HepG2 (cell line): ENCODE results near the gene CCND2. TPM values are rescaled to one million over a fixed set of nuclear protein-coding genes. Genes with fewer than 3 reads are reported as not detected.
A peak's percentile ranks its signal among the peaks of the same experiment; 100 is the strongest.

Source experiments
- ASH2L ChIP-seq: fragments of 300-600, 200-600 bp; sonication (generic); IDR thresholded peaks from 2 replicates; pipeline ENCODE4 v1.7.0; 2017; ENCODE audit warnings: low read depth, mild to moderate bottlenecking, moderate library complexity, mixed read lengths, low read length; ENCODE audit not compliant: insufficient read length
- BCL6 ChIP-seq: IDR thresholded peaks from 2 replicates; pipeline ENCODE4 v1.6.1; 2016; ENCODE audit warnings: missing genetic modification reagents, missing compliant biosample characterization
- CCAR2 ChIP-seq: fragments of 200-400 bp; formaldehyde crosslinking; optimal IDR thresholded peaks from 2 replicates; pipeline ENCODE3; 2018; ENCODE audit warnings: low read depth, mild to moderate bottlenecking, low read length, moderate library complexity
- CHCHD3 ChIP-seq: sonication (generic); formaldehyde crosslinking; IDR thresholded peaks from 2 replicates; pipeline ENCODE4 v1.8.0; 2022; ENCODE audit warnings: mild to moderate bottlenecking, missing genetic modification reagents, moderate library complexity
- CREB1 ChIP-seq, 2 experiments: fragments of 450-650 bp in 1 of 2; IDR thresholded peaks; 2 replicates each; pipeline ENCODE4 v1.6.1; 2016 to 2017; ENCODE audit warnings: control low read depth in 1 of 2, mild to moderate bottlenecking in 1 of 2, missing compliant biosample characterization in 1 of 2, missing genetic modification characterization in 1 of 2
- FOSL1 ChIP-seq: sonication (generic); formaldehyde crosslinking; IDR thresholded peaks from 2 replicates; pipeline ENCODE4 v1.9.0; 2021; ENCODE audit warnings: missing genetic modification reagents, borderline replicate concordance
- MXD1 ChIP-seq: sonication (generic); formaldehyde crosslinking; IDR thresholded peaks from 2 replicates; pipeline ENCODE4 v1.4.0; 2020; ENCODE audit warnings: mild to moderate bottlenecking, missing genetic modification reagents
- PHF8 ChIP-seq: sonication (generic); formaldehyde crosslinking; IDR thresholded peaks from 2 replicates; pipeline ENCODE4 v1.5.0; 2020; ENCODE audit warnings: missing genetic modification reagents
- PITX1 ChIP-seq: sonication (generic); formaldehyde crosslinking; IDR thresholded peaks from 2 replicates; pipeline ENCODE4 v1.5.1; 2020; ENCODE audit warnings: mild to moderate bottlenecking, missing genetic modification reagents
- THRA ChIP-seq: sonication (generic); formaldehyde crosslinking; IDR thresholded peaks from 2 replicates; pipeline ENCODE4 v1.4.0; 2020; ENCODE audit warnings: missing genetic modification reagents, borderline replicate concordance
- ZBTB38 ChIP-seq: sonication (generic); formaldehyde crosslinking; IDR thresholded peaks from 2 replicates; pipeline ENCODE4 v1.5.1; 2020; ENCODE audit warnings: mild to moderate bottlenecking, missing genetic modification reagents
- ZFP91 ChIP-seq: sonication (generic); formaldehyde crosslinking; IDR thresholded peaks from 2 replicates; pipeline ENCODE4 v1.9.0; 2022; ENCODE audit warnings: missing genetic modification reagents, mild to moderate bottlenecking, borderline replicate concordance
- ZNF432 ChIP-seq: sonication (generic); formaldehyde crosslinking; IDR thresholded peaks from 2 replicates; pipeline ENCODE4 v1.5.0; 2020; ENCODE audit warnings: missing genetic modification reagents, mild to moderate bottlenecking, borderline replicate concordance
- ZSCAN22 ChIP-seq: sonication (generic); formaldehyde crosslinking; IDR thresholded peaks from 2 replicates; pipeline ENCODE4 v1.4.0; 2020; ENCODE audit warnings: mild to moderate bottlenecking, missing genetic modification reagents
- ZSCAN9 ChIP-seq: IDR thresholded peaks from 2 replicates; pipeline ENCODE4 v1.6.1; 2016; ENCODE audit warnings: borderline replicate concordance
- ZZZ3 ChIP-seq: sonication (generic); formaldehyde crosslinking; IDR thresholded peaks from 2 replicates; pipeline ENCODE4 v1.4.0; 2020; ENCODE audit warnings: missing genetic modification reagents, mild to moderate bottlenecking, borderline replicate concordance
- polyA plus RNA-seq, 8 experiments: library from polyadenylated mRNA; depleted of rRNA in 3 of 8; stranded (reverse) in 7 of 8; unstranded in 1 of 8; fragments of >200 nt; fragmentation: Illumina TruSeq in 4 of 8; extraction: Trizol in 4 of 8; gene quantifications; 2 replicates each; pipeline versions ENCODE4 v1.2.1 to v1.2.3, GENCODE V29; 2011 to 2016; ENCODE audit warnings: low read depth in 4 of 8, missing spikeins in 1 of 8, mixed read lengths in 1 of 8; ENCODE audit not compliant: insufficient read depth in 1 of 8
- total RNA-seq, 5 experiments: library from RNA; depleted of rRNA; stranded (reverse); fragments of >200 nt; fragmentation: Illumina TruSeq; extraction: Trizol; gene quantifications; 2 replicates each; pipeline ENCODE4 v1.2.3, GENCODE V29; 2016; ENCODE audit warnings: low read depth in 1 of 5
- TF ChIP-seq, protein P1 (sequence below): sonication (generic); formaldehyde crosslinking; IDR thresholded peaks from 2 replicates; pipeline ENCODE4 v1.5.0; 2020; ENCODE audit warnings: mild to moderate bottlenecking, missing genetic modification reagents
- TF ChIP-seq, protein P2 (sequence below), 2 experiments: sonication (generic) in 1 of 2; formaldehyde crosslinking in 1 of 2; IDR thresholded peaks; 2 replicates each; pipeline versions ENCODE4 v1.5.1 to v1.6.1; 2011 to 2020; ENCODE audit warnings: borderline replicate concordance in 1 of 2, low read depth in 1 of 2, low read length in 1 of 2, mild to moderate bottlenecking in 1 of 2, missing genetic modification reagents in 1 of 2, moderate library complexity in 1 of 2

Gene CCND2
- total and polyA plus RNA-seq, 2 of the 13 experiments (the other 11 are each of a cell fraction or from before 2014, with no cell fraction given), result 0.61 to 1.4 TPM

- no peak for TF ChIP-seq FOSL1 (CRISPR knock-in tag)
- TF ChIP-seq ASH2L, result peak; percentile 29
- TF ChIP-seq PITX1 (CRISPR knock-in tag), result peak; percentile 49; the same call in 1 of the 2 replicates
- peak; percentile 59; the same call in 1 of the 2 replicates for TF ChIP-seq ZFP91
- TF ChIP-seq CREB1 (IDR thresholded peaks at IDR 0.05), result no peak
- no peak for TF ChIP-seq CREB1 (CRISPR knock-in tag; IDR thresholded peaks at IDR 0.05)
- TF ChIP-seq CCAR2, result no peak
- TF ChIP-seq, protein P1, sequence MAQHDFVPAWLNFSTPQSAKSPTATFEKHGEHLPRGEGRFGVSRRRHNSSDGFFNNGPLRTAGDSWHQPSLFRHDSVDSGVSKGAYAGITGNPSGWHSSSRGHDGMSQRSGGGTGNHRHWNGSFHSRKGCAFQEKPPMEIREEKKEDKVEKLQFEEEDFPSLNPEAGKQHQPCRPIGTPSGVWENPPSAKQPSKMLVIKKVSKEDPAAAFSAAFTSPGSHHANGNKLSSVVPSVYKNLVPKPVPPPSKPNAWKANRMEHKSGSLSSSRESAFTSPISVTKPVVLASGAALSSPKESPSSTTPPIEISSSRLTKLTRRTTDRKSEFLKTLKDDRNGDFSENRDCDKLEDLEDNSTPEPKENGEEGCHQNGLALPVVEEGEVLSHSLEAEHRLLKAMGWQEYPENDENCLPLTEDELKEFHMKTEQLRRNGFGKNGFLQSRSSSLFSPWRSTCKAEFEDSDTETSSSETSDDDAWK (CRISPR knock-in tag), result no peak
- 0 out of 2 replicates have a peak, but pooled peaks have one; percentile 37 for TF ChIP-seq MXD1
- TF ChIP-seq THRA, result no peak
- no peak for TF ChIP-seq ZSCAN22
- no peak for TF ChIP-seq ZBTB38 (CRISPR knock-in tag)
- TF ChIP-seq BCL6 (CRISPR knock-in tag), result no peak
- TF ChIP-seq ZNF432 (CRISPR knock-in tag), result no peak
- peak; percentile 22; the same call in 1 of the 2 replicates for TF ChIP-seq PHF8 (CRISPR knock-in tag)
- TF ChIP-seq, protein P2, sequence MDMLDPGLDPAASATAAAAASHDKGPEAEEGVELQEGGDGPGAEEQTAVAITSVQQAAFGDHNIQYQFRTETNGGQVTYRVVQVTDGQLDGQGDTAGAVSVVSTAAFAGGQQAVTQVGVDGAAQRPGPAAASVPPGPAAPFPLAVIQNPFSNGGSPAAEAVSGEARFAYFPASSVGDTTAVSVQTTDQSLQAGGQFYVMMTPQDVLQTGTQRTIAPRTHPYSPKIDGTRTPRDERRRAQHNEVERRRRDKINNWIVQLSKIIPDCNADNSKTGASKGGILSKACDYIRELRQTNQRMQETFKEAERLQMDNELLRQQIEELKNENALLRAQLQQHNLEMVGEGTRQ (IDR thresholded peaks at IDR 0.05; ENCODE audit: low read depth, low read length), result no peak
- TF ChIP-seq, protein P2 (CRISPR knock-in tag; IDR thresholded peaks at IDR 0.05; ENCODE audit: borderline replicate concordance), result no peak
- TF ChIP-seq ZZZ3 (CRISPR knock-in tag), result 0 out of 2 replicates have a peak, but pooled peaks have one; percentile 23
- 0 out of 2 replicates have a peak, but pooled peaks have one; percentile 39 for TF ChIP-seq ZSCAN9 (CRISPR knock-in tag)
- no peak for TF ChIP-seq CHCHD3
These were observed 34.2 kb downstream of the CCND2 start (continued) for GRCh38 chr12:4307593-4308333.
